ENCODE measurements around the gene NOL3. TPM values are rescaled to one million over a fixed set of nuclear protein-coding genes. Genes with fewer than 3 reads are reported as not detected.

The NOL3 gene
- 3.4 TPM for total RNA-seq

GRCh38 chr16:67170168-67170948 is at the start of gene NOL3:
Gene NOL3, plus strand, starts transcription at chr16:67170538.

GRCh38 chr16:67150833-67151396 is 19.4 kb upstream of the NOL3 start, which contains the start of gene B3GNT9:
Gene B3GNT9, minus strand, starts transcription at chr16:67150998. Its CDS starts 513 bp downstream, at chr16:67150485.

GRCh38 chr16:67164599-67165061 is 5.7 kb upstream of the NOL3 start, which contains the start of gene HSF4:
Gene HSF4, plus strand, starts transcription at chr16:67164745. Its CDS starts 67 bp downstream, at chr16:67164812.

GRCh38 chr16:67183627-67184452 is 13.5 kb downstream of the NOL3 start, which contains the start of gene MATCAP1:
Gene MATCAP1, minus strand, starts transcription at chr16:67183963. Its CDS starts 3,353 bp downstream, at chr16:67180610.

GRCh38 chr16:67190041-67190440 is 19.7 kb downstream of the NOL3 start, which contains the start of gene EXOC3L1:
Gene EXOC3L1, minus strand, starts transcription at chr16:67190136. Its CDS starts 460 bp downstream, at chr16:67189676.

GRCh38 chr16:67191995-67192681 is 21.8 kb downstream of the NOL3 start, which contains the start of gene E2F4:
Gene E2F4, plus strand, starts transcription at chr16:67192155. Its CDS starts 73 bp downstream, at chr16:67192228.

GRCh38 chr16:67199011-67199807 is 28.9 kb downstream of the NOL3 start, which contains the start of gene ELMO3:
Gene ELMO3, plus strand, starts transcription at chr16:67199131. Its CDS starts 196 bp downstream, at chr16:67199327.

Small RNA genes within 50 kb of the gene (small RNA-seq; reads per million reads assigned to genes)
- 4.5 reads per million, percentile 86 among the genes with 10 or more reads in this experiment for gene MIR328 (ENCODE audit: low replicate concordance)

Other genes with a start within 250 kb of the NOL3 start
- 0.63 TPM for gene RRAD, start 245.0 kb upstream of the NOL3 start, total RNA-seq
- 71.1 TPM for gene CIAO2B, start 236.1 kb upstream of the NOL3 start, total RNA-seq
- gene CES2, start 235.0 kb upstream of the NOL3 start, total RNA-seq, result 40.1 TPM
- gene CES3, start 209.3 kb upstream of the NOL3 start, total RNA-seq, result 2.5 TPM
- 33.8 TPM for gene CES4A, start 181.9 kb upstream of the NOL3 start, total RNA-seq
- gene CBFB, start 141.4 kb upstream of the NOL3 start, total RNA-seq, result 42.3 TPM
- gene PHAF1, start 60.6 kb upstream of the NOL3 start, total RNA-seq, result 36.3 TPM
- 0.63 TPM for gene B3GNT9, start 19.5 kb upstream of the NOL3 start, total RNA-seq
- 0.31 TPM for gene TRADD, start 10.6 kb upstream of the NOL3 start, total RNA-seq
- gene FBXL8, start 10.6 kb upstream of the NOL3 start, total RNA-seq, result 1.6 TPM
- gene HSF4, start 5.8 kb upstream of the NOL3 start, total RNA-seq, result 11.3 TPM
- 106 TPM for gene MATCAP1, start 13.4 kb downstream of the NOL3 start, total RNA-seq
- gene EXOC3L1, start 19.6 kb downstream of the NOL3 start, total RNA-seq, result 0.63 TPM
- 41.0 TPM for gene E2F4, start 21.6 kb downstream of the NOL3 start, total RNA-seq
- gene ELMO3, start 28.6 kb downstream of the NOL3 start, total RNA-seq, result 0.94 TPM
- gene TMEM208, start 56.6 kb downstream of the NOL3 start, total RNA-seq, result 27.2 TPM
- 1.9 TPM for gene FHOD1, start 76.9 kb downstream of the NOL3 start, total RNA-seq
- 0.94 TPM for gene SLC9A5, start 78.4 kb downstream of the NOL3 start, total RNA-seq
- gene PLEKHG4, start 109.0 kb downstream of the NOL3 start, total RNA-seq, result 3.4 TPM
- gene KCTD19, start 156.2 kb downstream of the NOL3 start, total RNA-seq, result 0.31 TPM
- 3.1 TPM for gene LRRC36, start 156.3 kb downstream of the NOL3 start, total RNA-seq
- 3.8 TPM for gene TPPP3, start 223.0 kb downstream of the NOL3 start, total RNA-seq
- gene ZDHHC1, start 245.9 kb downstream of the NOL3 start, total RNA-seq, result 5.0 TPM